Sigmoid colon (tissue), 4 donors: Measurements from ENCODE around the gene MAP3K6.

ENCODE experiments used
- EP300 ChIP-seq, 4 donors: sonication (generic); formaldehyde crosslinking; IDR thresholded peaks; one replicate each; pipeline ENCODE4 v1.6.1; 2017; ENCODE audit warnings: antibody characterized with exemption in 4 of 4
- POLR2A ChIP-seq, 2 donors: fragments of 450-650 bp; IDR thresholded peaks; one replicate each; pipeline ENCODE4 v1.6.1; 2016; ENCODE audit warnings: antibody characterized with exemption in 2 of 2, mild to moderate bottlenecking in 2 of 2, moderate library complexity in 2 of 2
- TF ChIP-seq, protein P1 (sequence below), 4 experiments: fragments of 450-650 bp in 3 of 4; fragments of 200-600 bp in 1 of 4; IDR thresholded peaks; one replicate each; pipeline ENCODE4 v1.5.1; 2016 to 2019; ENCODE audit warnings: antibody characterized with exemption in 4 of 4, mild to moderate bottlenecking in 3 of 4, moderate library complexity in 2 of 4

DNA sequence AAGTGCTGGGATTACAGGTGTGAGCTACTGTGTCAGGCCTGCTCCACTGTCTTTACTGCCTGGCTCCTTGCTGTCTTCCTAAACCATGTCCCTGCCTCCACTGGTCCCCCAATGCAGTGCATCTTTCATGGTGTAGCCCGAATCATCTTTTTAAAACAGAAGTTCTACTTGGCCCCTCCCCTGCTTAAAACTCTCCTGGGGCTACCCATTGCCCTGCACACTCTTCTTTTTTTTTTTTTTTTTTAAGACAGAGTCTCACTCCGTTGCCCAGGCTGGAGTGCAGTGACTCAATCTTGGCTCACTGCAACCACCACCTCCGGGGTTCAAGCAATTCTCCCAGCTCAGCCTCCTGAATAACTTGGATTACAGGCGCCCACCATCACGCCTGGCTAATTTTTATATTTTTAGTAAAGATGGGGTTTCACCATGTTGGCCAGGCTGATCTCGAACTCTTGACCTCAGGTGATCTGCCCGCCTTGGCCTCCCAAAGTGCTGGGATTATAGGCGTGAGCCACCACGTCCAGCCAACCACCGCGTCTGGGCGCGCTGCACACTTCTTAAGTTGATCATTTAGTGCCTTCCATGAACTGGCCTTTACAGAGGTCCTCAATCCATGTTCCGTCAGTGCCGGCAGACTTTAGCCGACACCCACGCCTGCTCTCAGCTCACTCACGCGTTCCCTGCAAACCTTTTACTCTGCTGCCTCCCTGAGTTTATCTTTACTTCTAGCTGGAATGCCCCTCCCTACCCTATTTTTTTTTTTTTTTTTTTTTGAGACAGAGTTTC lies 5.5 kb upstream of the MAP3K6 start:
- no peak for TF ChIP-seq POLR2A (IDR thresholded peaks at IDR 0.05)
- TF ChIP-seq, protein P1, sequence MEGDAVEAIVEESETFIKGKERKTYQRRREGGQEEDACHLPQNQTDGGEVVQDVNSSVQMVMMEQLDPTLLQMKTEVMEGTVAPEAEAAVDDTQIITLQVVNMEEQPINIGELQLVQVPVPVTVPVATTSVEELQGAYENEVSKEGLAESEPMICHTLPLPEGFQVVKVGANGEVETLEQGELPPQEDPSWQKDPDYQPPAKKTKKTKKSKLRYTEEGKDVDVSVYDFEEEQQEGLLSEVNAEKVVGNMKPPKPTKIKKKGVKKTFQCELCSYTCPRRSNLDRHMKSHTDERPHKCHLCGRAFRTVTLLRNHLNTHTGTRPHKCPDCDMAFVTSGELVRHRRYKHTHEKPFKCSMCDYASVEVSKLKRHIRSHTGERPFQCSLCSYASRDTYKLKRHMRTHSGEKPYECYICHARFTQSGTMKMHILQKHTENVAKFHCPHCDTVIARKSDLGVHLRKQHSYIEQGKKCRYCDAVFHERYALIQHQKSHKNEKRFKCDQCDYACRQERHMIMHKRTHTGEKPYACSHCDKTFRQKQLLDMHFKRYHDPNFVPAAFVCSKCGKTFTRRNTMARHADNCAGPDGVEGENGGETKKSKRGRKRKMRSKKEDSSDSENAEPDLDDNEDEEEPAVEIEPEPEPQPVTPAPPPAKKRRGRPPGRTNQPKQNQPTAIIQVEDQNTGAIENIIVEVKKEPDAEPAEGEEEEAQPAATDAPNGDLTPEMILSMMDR (IDR thresholded peaks at IDR 0.05) = no peak
- TF ChIP-seq EP300 (IDR thresholded peaks at IDR 0.05) = no peak
